Vagina (tissue), 2 donors: ENCODE results near the gene CLMP.

Source experiments
- CTCF ChIP-seq, 3 experiments: fragments of 450-650 bp in 2 of 3; fragments of 200-600 bp in 1 of 3; sonication (generic) in 1 of 3; IDR thresholded peaks; one replicate each; pipeline ENCODE4 v1.5.1; 2017 to 2019; ENCODE audit warnings: antibody characterized with exemption in 3 of 3, mild to moderate bottlenecking in 2 of 3, moderate library complexity in 2 of 3
- POLR2A ChIP-seq, 2 donors: fragments of 450-650 bp; IDR thresholded peaks; one replicate each; pipeline ENCODE4 v1.6.1; 2017; ENCODE audit warnings: antibody characterized with exemption in 2 of 2, mild to moderate bottlenecking in 2 of 2, moderate library complexity in 2 of 2

- TF ChIP-seq CTCF (IDR thresholded peaks at IDR 0.05) (no peak), POLR2A (IDR thresholded peaks at IDR 0.05) (no peak)
These were observed 2.7 kb upstream of the CLMP start for GRCh38 chr11:123197711-123198110.
